Measurements from ENCODE around the gene NDE1.
A peak's percentile ranks its signal among the peaks of the same experiment; 100 is the strongest.

Gene NDE1

DNA sequence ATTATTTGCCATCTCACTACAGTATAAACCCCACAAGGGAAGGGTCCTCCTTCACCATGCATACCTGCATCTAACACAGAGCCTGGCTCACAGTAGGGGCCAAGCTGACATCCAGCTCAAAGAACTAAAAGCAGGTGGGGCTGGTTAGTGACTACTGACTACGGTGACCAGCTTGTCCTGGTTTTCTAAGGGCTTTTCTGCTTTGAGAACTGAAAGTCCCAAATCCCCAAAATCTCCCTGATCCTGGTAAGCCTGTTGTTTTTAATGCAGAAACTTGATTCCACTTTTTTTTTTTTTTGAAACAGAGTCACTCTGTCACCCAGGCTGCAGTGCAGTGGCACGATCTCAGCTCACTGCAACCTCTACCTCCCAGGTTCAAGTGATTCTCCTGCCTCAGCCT lies 89.4 kb downstream of the NDE1 start:
- DNase-seq (ENCODE audit: low spot score): no peak

DNA sequence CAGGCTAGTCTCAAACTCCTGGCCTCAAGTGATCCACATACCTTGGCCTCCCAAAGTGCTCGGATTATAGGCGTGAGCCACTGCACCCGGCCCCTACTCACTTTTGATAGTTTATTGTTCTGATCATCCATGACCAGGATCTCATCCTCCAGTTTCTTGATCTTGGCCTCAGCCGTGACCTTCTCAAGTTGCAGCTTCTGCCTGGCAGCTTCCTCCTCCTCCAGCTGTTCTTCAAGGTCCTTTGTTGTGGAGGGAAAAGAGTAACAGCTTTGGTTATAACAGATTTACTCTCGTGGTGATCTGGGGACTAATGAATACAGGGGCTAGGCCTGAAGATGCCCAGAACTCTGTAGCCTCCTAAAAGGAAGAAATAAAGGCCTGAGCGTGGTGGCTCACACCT lies 89.9 kb downstream of the NDE1 start:
- no peak for DNase-seq (ENCODE audit: low spot score)

DNA sequence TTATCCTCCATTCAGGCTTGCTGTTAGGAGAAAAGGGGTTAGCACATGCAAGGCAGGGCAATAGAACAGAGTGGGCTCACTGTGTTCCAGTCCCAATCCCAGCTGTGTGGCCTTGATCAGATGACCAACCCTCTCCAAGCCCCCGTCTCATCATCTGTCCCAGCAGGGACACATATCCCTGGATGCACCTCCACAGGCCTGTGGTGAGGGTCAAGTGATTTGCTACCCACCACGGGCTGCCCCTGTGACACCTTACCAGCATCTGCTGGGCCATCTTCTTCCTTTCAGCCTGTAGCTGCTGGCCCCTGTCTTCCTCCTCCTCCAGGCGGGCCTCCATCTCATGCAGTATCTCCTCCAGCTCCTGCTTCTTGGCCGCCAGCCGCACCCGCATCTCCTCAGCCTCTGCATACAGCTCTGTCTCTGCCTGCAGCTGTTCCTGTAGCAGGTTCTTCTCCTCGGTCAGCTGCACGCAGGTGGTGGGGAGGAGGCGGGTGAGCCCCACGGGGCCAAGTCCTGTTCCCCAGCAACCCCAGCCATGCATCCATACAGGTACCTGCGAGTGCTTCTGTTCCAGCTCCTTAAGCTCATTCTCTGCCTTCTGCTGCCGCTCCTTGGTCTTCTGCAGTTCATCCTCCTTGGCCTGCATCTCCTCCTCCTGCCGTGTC lies 91.3 kb downstream of the NDE1 start:
- no peak for DNase-seq (ENCODE audit: low spot score)

DNA sequence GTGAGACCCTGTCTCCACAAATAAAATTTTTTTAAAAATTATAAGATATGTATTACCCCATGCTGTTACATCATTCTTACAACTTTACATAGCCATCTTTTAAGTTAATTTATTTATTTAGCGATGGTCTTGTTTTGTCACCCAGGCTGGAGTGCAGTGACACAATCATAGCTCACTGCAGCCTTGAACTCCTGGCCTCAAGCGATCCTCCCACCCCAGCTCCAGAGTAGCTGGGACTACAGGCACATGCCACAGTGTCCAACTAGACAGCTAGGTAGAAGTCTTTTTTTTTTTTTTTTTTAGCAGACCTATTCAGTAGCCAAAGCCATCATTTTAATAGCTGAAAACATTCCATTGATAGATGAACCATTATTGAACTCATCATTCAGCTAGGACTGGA lies 92.7 kb downstream of the NDE1 start:
- no peak for DNase-seq (ENCODE audit: low spot score)

DNA sequence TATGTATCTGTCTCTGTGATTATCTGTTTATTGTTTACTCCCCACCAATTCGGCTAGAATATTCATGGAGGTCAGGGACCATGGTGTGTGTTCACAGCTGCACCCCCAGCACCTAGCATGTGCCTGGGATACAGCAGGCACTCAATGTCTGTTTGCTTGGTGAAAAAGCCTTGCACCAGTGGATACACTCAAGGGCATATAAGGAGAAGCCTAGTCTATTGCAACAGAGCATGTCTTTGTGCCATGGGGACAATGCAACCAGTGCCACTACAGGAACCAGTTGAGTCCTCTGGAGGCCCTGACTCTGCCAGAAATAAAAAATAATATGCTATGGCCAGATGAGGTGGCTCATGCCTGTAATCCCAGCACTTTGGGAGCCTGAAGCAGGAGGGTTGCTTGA lies 93.6 kb downstream of the NDE1 start:
- no peak for DNase-seq (ENCODE audit: low spot score)

DNA sequence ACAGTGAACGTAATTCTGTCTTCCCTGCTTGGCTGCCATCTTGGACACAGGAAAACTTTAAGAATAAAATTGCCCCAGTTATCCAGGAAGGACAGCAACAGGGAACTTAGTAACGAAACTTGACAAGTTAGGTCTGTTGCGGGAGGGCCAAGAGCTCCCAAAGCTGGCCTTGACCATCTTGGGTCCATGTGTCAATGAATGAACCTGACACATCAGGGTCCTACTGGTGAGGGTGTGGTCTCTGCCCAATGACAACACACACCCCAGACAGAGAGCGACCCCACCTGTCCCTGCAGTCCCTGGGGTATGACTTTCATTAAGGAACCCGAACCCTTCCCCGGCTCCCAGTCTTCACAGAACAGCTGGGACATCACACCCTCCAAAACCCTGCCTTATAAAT lies 96.3 kb downstream of the NDE1 start:
- DNase-seq (ENCODE audit: low spot score): no peak

DNA sequence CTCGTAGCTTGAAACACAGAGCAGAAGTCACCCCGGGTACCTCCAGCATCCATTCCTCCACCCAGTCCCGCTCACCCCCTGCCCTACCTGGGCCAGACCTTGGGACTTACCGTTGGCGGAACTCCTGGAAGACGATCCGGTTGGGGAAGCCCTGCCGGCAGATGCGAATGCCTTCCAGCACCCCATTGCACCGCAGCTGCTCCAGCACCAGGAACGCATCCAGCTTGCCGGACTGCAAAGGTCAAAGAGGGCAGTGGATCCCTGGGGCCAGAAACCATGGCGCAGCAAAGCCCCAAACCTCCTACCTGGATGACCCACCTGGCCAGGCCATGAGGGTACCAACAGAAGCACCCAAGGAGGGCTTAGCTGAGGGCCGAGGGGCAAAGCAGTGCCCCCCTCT lies 97.9 kb downstream of the NDE1 start:
- no peak for DNase-seq (ENCODE audit: low spot score)

DNA sequence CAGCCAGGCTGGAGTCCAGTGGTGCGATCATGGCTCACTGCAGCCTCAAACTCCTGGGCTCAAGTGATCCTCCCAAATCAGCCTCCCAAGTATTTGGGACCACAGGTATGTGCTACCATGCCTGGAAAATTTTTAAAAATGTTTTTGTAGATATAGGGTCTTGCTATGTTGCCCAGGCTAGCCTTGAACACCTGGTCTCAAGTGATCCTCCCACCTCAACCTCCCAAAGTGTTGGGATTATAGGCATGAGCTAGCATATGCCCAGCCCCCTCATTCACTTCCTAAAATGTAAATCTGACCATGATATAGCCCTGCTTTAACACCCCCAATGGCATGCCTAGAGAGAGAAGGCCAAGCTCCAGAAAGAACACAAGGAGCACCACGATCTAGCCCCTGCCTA lies 98.6 kb downstream of the NDE1 start:
- no peak for DNase-seq (ENCODE audit: low spot score)

DNA sequence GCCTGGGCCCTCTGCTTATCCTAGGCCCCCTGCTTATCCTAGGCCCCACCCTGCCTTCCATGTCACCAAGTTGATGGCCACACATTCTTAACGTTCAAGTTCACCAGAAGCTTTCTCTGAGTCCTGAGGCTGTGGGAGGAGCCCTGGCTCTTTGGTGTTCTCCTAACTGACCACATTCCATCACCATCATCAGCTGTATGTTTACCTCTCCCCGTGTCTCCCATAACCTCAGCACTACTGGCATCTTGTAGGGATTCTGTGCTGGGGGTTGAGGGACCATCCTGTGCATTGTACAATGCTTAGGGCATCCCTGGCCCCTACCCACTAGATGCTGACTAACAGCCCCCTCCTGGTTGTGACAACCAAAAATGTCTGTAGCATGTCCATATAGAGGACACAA lies 99.3 kb downstream of the NDE1 start:
- DNase-seq (ENCODE audit: low spot score): no peak

DNA sequence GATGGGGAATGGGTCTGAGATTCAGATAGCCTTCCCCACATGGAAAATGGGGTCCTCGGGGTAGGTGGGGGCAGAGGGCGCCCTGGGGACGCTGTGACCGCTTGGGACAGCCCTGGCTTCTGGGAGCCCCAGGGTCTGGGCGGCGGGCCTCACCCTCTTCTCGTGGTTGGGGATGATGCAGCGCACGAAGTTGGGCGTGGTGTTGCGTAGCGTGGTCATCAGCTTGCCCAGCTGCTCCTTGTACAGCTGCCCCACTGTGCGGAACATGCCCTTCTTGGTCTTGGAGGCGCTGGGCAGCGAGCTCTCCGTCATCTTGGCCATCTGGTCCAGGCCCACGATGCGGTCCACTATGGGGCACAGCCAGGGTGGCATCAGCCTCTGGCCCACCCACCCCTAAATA lies 99.9 kb downstream of the NDE1 start:
- no peak for DNase-seq (ENCODE audit: low spot score)

DNA sequence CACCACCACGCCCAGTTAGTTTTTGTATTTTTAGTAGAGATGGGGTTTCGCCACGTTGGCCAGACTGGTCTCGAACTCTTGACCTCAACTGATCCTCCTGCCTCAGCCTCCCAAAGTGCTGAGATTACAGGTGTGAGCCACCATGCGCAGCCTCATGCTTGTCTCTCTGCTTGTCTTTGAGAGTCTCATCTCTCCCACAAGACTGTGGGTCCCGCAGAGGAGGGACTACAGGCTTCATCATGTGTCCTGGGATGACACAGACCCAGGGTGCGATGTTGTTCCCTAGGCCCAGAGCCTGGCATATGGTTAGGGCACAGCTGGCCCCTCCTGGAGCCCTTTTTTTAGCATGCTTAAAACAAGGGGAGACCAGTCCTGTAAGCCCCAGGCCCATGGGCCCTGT lies 101.9 kb downstream of the NDE1 start:
- no peak for DNase-seq (ENCODE audit: low spot score)

DNA sequence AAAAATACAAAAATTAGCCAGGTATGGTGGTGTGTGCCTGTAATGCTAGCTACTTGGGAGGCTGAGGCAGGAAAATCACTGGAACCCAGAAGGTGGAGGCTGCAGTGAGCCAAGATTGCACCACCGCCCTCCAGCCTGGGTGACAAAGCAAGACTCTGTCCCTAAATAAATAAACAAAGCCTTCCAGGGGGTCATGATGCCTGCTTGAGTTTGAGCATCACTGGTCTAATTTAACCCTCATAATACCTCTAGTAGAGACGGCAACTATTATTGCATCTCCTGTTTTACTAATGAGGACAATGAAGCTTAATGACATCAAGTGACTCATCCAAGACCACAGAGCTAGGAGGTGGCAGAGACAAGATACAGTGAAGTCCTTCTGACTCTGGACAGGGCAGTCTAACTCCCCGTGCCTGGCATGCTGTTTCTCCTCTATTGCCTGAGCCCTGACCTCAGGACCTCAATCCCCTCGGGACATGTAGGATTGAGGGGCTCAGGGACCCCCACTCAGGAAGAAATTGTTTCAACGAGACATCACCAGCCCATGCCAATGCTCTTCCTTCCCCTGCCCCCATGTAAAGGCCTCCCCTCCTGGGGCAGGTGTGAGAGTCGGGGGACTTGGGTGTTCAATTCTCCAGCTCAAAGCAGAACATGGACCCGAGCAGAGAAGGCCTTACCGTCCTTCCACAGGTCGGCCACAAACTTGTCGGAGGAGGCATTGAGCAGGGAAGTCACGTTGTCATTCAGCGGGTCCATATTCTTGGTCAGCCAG lies 102.9 kb downstream of the NDE1 start:
- no peak for DNase-seq (ENCODE audit: low spot score)

DNA sequence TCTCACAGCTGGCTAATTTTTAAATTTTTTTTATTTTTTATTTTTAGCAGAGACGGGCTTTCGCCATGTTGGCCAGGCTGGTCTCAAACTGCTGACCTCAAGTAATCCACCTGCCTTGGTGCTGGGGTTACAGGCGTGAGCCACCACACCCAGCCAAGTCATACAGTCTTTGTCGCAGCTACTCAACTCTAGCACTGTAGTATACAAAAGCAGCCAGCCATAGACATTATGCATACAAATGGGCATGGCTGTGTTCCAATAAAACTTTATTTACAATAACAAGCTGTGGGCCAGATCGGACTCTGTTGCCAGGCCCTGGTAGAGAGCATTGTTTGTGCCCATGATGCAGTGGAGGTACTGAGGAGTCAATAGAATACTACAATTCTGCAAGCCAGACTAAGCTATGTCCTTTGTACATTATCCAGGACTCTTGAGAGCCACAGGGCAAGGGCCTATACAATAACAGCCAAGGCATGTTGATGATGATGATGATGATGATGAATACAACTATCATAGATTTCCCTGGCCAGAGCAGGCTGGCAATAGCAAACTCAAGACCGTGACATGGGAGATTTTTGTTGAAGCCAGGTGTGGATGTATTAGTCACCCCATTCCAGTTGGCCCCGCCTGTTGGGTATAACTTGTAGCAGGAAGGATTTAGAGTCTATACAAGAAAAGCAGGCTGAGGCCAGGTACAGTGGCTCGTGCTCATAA lies 104.9 kb downstream of the NDE1 start:
- no peak for DNase-seq (ENCODE audit: low spot score)

DNA sequence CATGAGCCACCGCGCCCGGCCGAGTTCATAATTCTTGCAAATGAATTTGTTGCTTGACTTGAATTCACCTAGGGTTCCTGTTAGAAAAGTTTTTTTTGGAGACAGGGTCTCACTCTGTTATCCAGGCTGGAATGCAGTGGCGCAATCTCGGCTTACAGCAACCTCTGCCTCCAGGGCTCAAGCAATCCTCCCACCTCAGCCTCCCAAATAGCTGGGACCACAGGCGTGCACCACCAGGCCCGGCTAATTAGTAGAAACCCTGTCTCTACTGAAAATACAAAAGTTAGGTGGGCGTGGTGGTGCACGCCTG lies 107.0 kb downstream of the NDE1 start:
- no peak for DNase-seq (ENCODE audit: low spot score)

DNA sequence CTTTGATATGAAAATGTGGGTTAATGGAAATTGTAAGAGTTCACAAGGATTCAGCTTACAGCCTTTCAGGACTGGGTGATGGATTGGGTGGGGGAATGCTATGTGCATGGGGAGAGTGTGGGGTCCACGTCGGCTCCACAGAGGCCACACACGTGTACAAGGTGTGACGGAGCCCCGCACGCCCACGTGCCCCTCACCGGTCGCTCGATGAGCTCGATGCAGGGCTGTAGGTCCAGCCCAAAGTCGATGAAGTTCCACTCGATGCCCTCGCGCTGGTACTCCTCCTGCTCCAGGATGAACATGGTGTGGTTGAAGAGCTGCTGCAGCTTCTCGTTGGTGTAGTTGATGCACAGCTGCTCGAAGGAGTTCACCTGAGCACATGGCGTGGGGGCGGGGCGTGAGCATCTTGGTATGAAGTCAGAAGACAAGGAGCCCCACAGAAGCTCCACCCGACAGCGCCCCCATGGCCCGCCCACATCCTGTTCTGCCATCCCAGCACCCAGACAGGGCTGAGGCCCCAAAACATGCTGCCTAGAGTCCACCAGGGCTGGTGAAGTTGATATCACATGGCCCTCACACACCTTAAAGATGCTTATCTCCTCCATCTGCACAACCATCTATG lies 107.7 kb downstream of the NDE1 start:
- DNase-seq (ENCODE audit: low spot score): no peak

DNA sequence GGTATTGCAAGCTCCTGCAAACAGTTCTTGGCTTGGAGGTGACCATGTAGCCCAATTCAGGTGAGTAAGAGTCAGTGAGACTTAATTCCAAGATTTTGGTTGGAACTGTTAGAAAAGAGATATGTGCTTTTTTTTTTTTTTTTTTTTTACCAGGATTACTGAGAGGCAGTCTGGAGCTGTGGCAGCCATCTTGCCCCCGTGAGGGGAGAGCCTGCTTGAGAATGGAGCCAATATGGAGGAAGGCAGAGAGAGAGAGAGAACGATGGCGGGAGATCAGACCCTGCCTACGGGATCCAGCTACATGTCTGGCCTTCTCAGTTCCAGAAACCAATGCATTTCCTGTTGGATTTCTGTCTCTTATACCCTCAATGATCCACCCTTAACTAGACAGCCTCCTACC lies 109.0 kb downstream of the NDE1 start:
- DNase-seq (ENCODE audit: low spot score): no peak

DNA sequence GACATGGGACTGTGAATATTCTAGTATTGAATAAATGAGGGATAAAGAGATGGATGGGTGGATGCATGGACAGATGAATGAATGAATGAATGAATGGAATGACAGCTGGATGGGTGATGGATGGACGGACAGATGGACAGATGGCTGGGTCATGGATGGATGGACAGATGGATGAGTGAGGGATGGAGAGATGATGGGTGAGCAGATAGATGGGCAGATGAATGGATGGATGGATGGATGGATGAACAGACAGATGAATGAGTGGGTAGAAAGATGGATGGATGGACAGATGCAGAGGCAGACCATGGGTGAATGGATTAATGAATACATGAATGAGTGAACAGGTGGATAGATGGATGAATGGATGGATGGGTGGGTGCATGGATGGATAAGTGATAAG lies 110.1 kb downstream of the NDE1 start:
- no peak for DNase-seq (ENCODE audit: low spot score)

DNA sequence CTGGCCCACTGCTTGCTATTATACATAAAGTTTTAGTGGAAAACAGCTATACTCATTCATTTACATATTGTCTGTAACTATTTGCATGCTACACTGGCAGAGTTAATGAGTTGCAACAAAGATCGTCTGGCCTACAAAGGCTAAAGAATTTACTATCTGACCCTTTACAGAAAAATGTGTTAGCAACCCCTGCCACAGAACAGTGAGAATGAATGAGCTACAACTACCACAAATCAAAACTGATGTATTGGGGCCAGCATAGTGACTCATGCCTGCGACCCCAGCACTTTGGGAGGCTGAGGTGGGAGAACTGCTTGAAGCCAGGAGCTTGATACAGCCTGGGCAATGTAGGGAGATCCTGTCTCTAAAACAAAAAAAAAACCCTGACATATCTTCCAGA lies 114.1 kb downstream of the NDE1 start:
- no peak for DNase-seq (ENCODE audit: low spot score)

DNA sequence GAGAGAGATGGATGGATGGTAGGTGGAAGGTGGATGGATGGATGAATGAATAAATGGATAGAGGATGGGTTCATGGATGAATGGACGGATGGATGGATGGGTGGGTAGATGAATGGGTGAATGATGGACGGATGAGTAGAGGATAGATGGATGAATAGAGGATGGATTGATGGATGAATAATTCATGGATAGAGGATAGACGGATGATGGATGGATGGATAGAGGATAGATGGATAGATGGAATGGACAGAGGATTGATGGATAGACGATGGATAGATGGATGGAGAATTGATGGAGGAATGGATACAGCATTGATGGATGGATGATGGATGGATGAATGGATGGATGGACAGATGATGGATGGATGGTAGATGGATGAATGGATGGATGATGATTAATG lies 115.1 kb downstream of the NDE1 start:
- no peak for DNase-seq (ENCODE audit: low spot score)

DNA sequence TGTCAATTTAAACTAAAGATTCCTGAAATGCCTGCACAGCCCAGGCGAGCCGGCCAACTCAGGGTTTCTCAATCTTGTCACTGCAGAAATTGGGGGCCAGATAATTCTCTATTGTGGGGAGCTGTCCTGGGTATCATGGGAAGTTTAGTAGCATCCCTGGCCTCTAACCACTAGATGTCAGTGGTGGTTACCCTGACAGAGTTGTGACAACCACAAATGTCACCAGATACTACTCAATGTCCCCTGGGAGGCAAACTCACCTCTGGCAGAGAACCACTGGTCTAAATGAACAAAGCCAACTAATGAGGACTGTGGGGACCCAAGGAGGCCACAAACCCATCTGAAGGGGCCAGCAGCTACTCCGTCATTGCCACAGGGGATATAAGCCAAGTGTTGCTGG lies 115.8 kb downstream of the NDE1 start:
- peak; percentile 68 for DNase-seq (ENCODE audit: low spot score)

DNA sequence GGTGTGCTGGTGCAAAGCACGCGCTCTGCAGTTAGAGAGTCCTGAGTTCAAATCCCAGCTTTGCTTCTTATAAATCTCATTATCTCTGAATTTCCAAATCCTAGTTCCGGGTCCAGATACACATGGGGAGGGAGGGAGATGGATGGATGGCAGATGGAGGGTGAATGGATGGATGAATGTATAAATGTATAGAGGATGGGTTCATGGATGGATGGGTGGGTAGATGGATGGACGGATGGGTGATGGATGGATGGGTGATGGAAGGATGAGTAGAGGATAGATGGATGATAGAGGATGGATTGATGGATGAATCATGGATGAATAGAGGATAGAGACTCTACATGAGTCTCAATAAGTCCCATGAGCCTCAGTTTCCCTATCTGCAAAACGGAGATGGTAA lies 116.9 kb downstream of the NDE1 start:
- no peak for DNase-seq (ENCODE audit: low spot score)

DNA sequence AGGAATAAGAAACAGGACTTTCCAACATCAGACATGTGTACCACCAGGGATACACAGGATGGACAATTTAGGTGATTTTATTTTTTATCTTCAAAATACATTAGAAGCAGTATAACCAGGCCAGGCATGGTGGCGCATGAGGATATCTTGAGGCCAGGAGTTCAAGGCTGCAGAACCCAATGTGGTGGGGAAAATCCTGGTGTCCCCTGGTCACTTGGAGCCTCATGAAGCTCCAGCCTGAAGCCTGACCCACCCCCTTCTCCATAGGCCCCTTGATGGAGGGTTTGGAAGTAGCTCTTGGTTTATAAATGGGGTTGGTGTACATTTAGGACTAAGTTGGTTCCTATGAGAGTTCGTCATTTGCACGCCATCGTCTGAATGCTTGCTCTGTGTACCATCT lies 118.2 kb downstream of the NDE1 start:
- DNase-seq (ENCODE audit: low spot score): no peak

DNA sequence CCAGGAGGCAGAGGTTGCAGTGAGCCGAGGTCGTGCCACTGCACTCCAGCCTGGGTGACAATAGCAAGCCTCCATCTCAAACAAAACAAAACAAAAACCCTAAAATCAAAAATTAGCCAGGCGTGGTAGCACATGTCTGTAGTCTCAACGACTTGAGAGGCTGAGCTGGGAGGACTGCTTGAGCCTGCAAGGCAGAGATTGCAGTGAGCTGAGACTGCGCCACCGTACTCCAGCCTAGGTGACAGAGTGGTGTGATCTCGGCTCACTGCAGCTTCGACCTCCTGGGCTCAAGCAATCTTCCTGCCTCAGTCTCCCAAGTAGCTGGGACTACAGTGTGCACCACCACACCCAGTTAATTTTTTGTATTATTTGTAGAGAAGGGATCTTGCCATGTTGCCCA lies 119.2 kb downstream of the NDE1 start:
- DNase-seq (ENCODE audit: low spot score): no peak

All from iPS-NIHi11 (cell line).